ENCODE data around the gene TMEM217. TPM values are rescaled to one million over a fixed set of nuclear protein-coding genes. Genes with fewer than 3 reads are reported as not detected.

TMEM217 gene
- polyA plus RNA-seq, 1 of the 3 experiments (the other 2 are of a cell fraction), result 1.5 TPM

GRCh38 chr6:37244430-37245310 lies 13.3 kb downstream of the TMEM217 start (continued):
- TF ChIP-seq REST (IDR thresholded peaks at IDR 0.05; ENCODE audit: low read depth, low read length) (peak; percentile 41; the same call in 1 of the 2 replicates), TCF12 (IDR thresholded peaks at IDR 0.05) (peak; percentile 94), GABPA (IDR thresholded peaks at IDR 0.05; ENCODE audit: low read depth) (no peak), FOXJ3 (CRISPR knock-in tag; IDR thresholded peaks at IDR 0.05) (no peak), YY1 (IDR thresholded peaks at IDR 0.05; ENCODE audit: low read depth) (0 out of 2 replicates have a peak, but pooled peaks have one; percentile 13), PBX3 (IDR thresholded peaks at IDR 0.05) (peak; percentile 87), MAX (IDR thresholded peaks at IDR 0.05; ENCODE audit: low read depth) (peak; percentile 84), EZH2phosphoT487 (IDR thresholded peaks at IDR 0.05; ENCODE audit: borderline replicate concordance, low read depth) (no peak), FOXM1 (IDR thresholded peaks at IDR 0.05; ENCODE audit: low read depth) (0 out of 2 replicates have a peak, but pooled peaks have one; percentile 8), RXRA (IDR thresholded peaks at IDR 0.05; ENCODE audit: borderline replicate concordance, low read depth) (peak; percentile 87; the same call in 1 of the 2 replicates)

GRCh38 chr6:37243816-37244370 lies 14.1 kb downstream of the TMEM217 start:
- Histone ChIP-seq H3K9me3 (no peaks in the 10 kb centered on the region), H3K27ac (ENCODE audit: low read depth in 2 of 2, low read length in 1 of 2) (peak overlapping the region; percentile 91 to 100; a peak in 3 of 4 replicates), H3K4me1 (ENCODE audit: control insufficient read depth in 1 of 2, insufficient read depth in 2 of 2, low read depth in 1 of 2, low read length in 1 of 2) (peaks cover 24 to 30% of the 10 kb centered on the region in 2 experiments), H2AFZ (ENCODE audit: low read depth) (no peak overlapping the region), H4K20me1 (ENCODE audit: insufficient read depth) (no peaks in the 10 kb centered on the region), H3K9ac (peak overlapping the region; percentile 73), H3K4me3 (ENCODE audit: low read depth in 2 of 2, low read length in 1 of 2) (no peak overlapping the region), H3K79me2 (ENCODE audit: insufficient read depth) (no peaks in the 10 kb centered on the region), H3K9me2 (no peaks in the 10 kb centered on the region), H3F3A (replicated peaks; ENCODE audit: insufficient read depth) (peaks cover 46% of the 10 kb centered on the region), H3K36me3 (replicated peaks in 1 of 2; ENCODE audit: control insufficient read depth in 1 of 2, insufficient read depth in 2 of 2, low read length in 1 of 2) (no peaks in the 10 kb centered on the region), H3K27me3 (ENCODE audit: insufficient read depth) (no peaks in the 10 kb centered on the region), H3K4me2 (peak overlapping the region; percentile 61)
- TF ChIP-seq RFX5 (IDR thresholded peaks at IDR 0.05; ENCODE audit: low read length) (no peak), NFIC (IDR thresholded peaks at IDR 0.05; ENCODE audit: borderline replicate concordance) (no peak), ELF1 (IDR thresholded peaks at IDR 0.05) (no peak), MXI1 (IDR thresholded peaks at IDR 0.05; ENCODE audit: low read depth, low read length) (no peak), RXRA (IDR thresholded peaks at IDR 0.05; ENCODE audit: borderline replicate concordance, low read depth) (no peak), YY1 (IDR thresholded peaks at IDR 0.05; ENCODE audit: low read depth) (no peak), GATA2 (CRISPR knock-in tag; IDR thresholded peaks at IDR 0.05) (no peak), RAD21 (IDR thresholded peaks at IDR 0.05; ENCODE audit: low read length) (no peak), FOXM1 (IDR thresholded peaks at IDR 0.05; ENCODE audit: low read depth) (no peak)
- POLR2A ChIA-PET, result no interaction called here
- 88% methylated on average over 3 of the region's 3 CpGs for WGBS (ENCODE audit: low lambda C conversion rate)
- no peak for DNase-seq
- CTCF ChIA-PET, result no interaction called here

Measured in SK-N-SH (cell line).